Type B pancreatic cell (in vitro differentiated cells): ENCODE measurements around the gene SGMS1. TPM values are rescaled to one million over a fixed set of nuclear protein-coding genes. Genes with fewer than 3 reads are reported as not detected.
A peak's percentile ranks its signal among the peaks of the same experiment; 100 is the strongest.

Experiments used
- DNase-seq: peaks from one replicate; pipeline ENCODE4 v3.0.0; 2021; ENCODE audit warnings: mixed read lengths; ENCODE audit not compliant: unreplicated experiment; ENCODE audit errors: extremely low spot score
- H3K27ac Mint-ChIP-seq: 2 replicates; pipeline ENCODE4 v1.8.0; 2021; ENCODE audit warnings: mild to moderate bottlenecking, mixed read lengths
- H3K27me3 Mint-ChIP-seq: 2 replicates; pipeline ENCODE4 v1.8.0; 2021; ENCODE audit warnings: mixed read lengths
- H3K36me3 Mint-ChIP-seq: 2 replicates; pipeline ENCODE4 v1.8.0; 2021; ENCODE audit warnings: mixed read lengths
- H3K4me1 Mint-ChIP-seq: one replicate; pipeline ENCODE4 v1.8.0; 2021; ENCODE audit warnings: mixed read lengths; ENCODE audit not compliant: unreplicated experiment
- H3K4me3 Mint-ChIP-seq: 2 replicates; pipeline ENCODE4 v1.8.0; 2021; ENCODE audit warnings: mild to moderate bottlenecking, mixed read lengths
- H3K9me3 Mint-ChIP-seq: 2 replicates; pipeline ENCODE4 v1.8.0; 2021; ENCODE audit warnings: mixed read lengths
- total RNA-seq: library from RNA; stranded (reverse); gene quantifications from 2 replicates; pipeline ENCODE4 v1.2.1, GENCODE V29; 2021; ENCODE audit warnings: low replicate concordance
- TF ChIP-seq, protein P1 (sequence below): fragments of 200-600 bp; sonication (generic); conservative IDR thresholded peaks from 2 replicates; pipeline ENCODE4 v1.5.0; 2021; ENCODE audit warnings: antibody characterized with exemption, mild to moderate bottlenecking

SGMS1 gene
- total RNA-seq, 1 donor from 2014 or later = 15.1 TPM

DNA sequence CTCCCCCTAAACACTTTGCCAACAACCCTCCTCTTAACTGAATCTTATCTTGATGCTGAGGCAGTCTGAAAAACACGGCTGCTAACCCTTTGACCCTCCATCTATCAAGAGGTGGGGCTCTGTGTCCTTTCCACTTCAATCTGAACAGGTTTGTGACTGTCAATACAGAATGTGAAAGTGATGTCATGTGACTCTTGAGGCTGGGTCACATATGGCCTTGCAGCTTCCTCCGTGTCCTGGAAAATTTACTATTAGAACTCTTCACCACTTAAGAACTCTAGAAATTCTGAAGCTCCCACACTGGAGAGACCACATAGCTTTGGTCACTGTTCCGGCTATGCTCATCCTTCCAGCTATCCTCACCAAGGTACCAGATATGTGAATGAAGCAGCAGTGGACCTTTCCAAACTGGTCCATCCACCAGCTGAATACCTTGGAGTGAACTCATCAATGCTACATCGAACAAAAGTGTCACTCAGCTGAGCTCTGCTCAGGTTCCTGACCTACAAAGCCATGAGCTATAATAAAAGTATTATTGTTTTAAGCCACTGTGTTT lies 341.7 kb downstream of the SGMS1 start:
- Mint-ChIP-seq H3K27me3 (peaks cover 10% of the 10 kb centered on the region), H3K36me3 (no peaks in the 10 kb centered on the region), H3K4me1 (no peaks in the 10 kb centered on the region), H3K27ac (no peak overlapping the region), H3K9me3 (peaks cover 4% of the 10 kb centered on the region), H3K4me3 (no peak overlapping the region)
- DNase-seq = no peak
- TF ChIP-seq, protein P1, sequence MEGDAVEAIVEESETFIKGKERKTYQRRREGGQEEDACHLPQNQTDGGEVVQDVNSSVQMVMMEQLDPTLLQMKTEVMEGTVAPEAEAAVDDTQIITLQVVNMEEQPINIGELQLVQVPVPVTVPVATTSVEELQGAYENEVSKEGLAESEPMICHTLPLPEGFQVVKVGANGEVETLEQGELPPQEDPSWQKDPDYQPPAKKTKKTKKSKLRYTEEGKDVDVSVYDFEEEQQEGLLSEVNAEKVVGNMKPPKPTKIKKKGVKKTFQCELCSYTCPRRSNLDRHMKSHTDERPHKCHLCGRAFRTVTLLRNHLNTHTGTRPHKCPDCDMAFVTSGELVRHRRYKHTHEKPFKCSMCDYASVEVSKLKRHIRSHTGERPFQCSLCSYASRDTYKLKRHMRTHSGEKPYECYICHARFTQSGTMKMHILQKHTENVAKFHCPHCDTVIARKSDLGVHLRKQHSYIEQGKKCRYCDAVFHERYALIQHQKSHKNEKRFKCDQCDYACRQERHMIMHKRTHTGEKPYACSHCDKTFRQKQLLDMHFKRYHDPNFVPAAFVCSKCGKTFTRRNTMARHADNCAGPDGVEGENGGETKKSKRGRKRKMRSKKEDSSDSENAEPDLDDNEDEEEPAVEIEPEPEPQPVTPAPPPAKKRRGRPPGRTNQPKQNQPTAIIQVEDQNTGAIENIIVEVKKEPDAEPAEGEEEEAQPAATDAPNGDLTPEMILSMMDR = no peak

DNA sequence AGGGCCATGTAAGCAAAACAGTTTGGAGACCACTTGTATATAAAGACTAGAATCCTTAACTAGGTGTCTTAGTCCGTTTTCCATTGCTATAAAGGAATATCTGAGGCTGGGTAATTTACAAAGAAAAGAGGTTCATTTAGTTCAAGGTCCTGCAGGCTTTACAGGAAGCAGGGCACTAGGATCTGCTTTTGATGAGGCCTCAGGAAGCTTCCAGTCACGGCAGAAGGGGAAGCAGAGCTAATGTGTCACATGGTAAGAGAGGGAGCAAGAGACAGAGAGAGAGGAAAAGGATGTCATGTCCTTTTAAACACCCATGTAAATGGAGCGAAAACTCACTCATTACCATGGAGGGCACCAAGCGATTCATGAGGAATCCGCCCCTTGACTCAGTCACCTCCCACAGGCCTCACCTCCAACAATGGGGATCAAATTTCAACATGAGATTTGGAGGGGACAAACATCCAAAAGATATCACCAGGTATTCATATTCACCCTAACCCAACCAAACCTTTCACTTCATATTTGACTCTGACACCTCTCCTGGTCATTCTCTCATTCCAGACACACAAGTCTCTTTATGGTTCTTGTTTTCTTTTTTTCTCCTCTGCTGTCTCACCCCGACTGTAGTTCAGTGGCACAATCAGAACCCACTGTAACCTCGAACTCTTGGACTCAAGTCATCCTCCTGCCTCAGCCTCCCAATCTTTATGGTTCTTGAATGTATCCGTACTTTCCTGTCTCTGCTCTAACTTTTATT lies 342.4 kb downstream of the SGMS1 start:
- Mint-ChIP-seq H3K36me3 (no peaks in the 10 kb centered on the region), H3K27me3 (peaks cover 16% of the 10 kb centered on the region), H3K27ac (no peak overlapping the region)

DNA sequence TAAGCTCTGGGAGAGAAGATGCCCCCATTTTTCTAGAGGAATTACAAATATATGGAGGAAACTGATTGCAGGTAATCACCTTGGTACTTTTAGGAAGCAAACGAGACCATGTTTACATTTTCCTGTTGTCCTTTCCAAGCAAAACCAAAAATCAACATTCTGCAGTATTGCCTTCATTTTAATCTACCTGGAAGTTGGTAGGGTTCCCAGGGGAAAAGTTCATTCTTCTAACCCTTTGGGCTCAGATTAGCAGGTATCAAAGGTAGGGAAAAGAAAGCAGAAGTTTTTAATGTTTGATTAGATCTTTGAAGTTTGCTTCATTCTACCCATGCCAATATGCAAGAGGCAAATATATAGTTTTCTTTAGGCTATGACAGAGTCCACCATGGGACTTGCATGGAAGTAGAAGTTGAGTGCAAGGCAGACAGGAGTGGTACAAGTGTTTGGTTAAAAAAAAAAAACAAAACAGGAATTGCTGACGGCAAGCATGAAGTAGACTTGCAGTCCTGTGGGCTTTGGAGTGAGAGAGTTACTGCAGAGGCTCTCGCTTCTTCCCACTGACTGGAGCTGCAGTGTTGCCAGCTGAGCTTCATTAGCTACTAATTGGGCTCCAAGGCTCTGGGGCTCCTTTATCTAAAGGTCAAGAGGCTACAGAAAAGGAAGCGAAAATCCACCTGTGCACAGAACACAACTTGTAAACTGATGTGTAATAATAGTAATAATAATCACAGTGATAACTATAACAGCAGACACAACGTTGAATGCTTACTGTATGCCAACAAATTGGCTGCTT lies 343.5 kb downstream of the SGMS1 start:
- DNase-seq = no peak
- TF ChIP-seq, protein P1 = no peak
- H3K9me3 Mint-ChIP-seq = peaks cover 4% of the 10 kb centered on the region
- H3K4me3 Mint-ChIP-seq = no peak overlapping the region
- H3K27ac Mint-ChIP-seq = no peak overlapping the region
- peaks cover 19% of the 10 kb centered on the region for H3K27me3 Mint-ChIP-seq
- no peaks in the 10 kb centered on the region for H3K4me1 Mint-ChIP-seq
- no peaks in the 10 kb centered on the region for H3K36me3 Mint-ChIP-seq

More for the DNA sequence above, 342.4 kb downstream of the SGMS1 start:
- TF ChIP-seq, protein P1 = no peak
- no peak for DNase-seq
- Mint-ChIP-seq H3K9me3 (peaks cover 4% of the 10 kb centered on the region), H3K4me3 (no peak overlapping the region), H3K4me1 (no peaks in the 10 kb centered on the region)

DNA sequence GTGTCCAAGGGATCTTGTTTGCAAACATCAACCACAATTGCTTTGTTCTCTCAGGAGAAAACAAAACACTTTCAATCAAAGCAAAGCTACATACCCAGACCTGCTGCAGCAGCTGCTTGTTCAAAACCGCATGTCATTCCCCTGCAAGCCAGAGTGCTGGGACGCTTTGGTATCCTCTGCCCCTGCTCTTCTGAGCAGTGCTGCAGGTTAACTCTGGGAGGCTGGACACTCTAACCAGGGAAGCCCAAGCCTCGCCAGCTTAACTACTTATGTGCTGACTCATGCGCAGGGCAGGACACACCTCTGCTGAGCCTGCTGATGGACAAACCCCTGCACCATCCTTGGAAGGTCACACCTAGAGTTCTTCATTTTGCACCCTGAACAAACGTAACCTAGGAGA lies 344.3 kb downstream of the SGMS1 start:
- no peak for DNase-seq
- H3K9me3 Mint-ChIP-seq = peaks cover 4% of the 10 kb centered on the region
- TF ChIP-seq, protein P1 = no peak
- no peaks in the 10 kb centered on the region for H3K4me1 Mint-ChIP-seq
- H3K27me3 Mint-ChIP-seq = peaks cover 19% of the 10 kb centered on the region
- H3K4me3 Mint-ChIP-seq = no peak overlapping the region
- H3K27ac Mint-ChIP-seq = no peak overlapping the region
- no peaks in the 10 kb centered on the region for H3K36me3 Mint-ChIP-seq

DNA sequence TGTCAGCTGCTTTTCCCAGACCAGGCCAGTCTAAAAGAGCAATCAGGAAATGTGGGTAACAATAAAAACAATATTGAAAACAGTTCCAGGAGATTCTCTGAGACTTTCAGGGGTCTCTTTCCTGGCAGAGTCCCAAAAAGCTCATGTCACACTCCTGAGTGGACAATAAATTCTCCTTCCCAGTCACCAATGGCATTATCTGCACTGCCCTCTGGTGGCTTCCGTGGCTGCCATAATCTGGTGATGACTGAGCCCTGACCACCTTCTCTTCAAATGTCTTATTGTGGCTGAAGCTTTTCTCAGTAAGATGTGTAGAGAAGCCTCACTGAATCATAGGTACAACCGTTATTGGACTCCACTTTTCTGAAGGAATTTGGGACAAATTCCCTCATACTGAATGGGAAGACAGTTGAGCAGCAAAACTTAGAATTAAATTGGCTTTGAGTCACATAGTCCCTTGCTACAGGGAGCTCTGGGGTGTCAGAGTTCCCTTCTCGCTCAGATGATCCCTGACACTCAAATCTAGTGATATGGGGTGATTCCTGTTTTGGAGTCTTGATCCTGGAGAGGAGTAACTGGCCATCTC lies 348.0 kb downstream of the SGMS1 start:
- TF ChIP-seq, protein P1 = peak; percentile 69
- DNase-seq = no peak

More for the DNA sequence above, 348.0 kb downstream of the SGMS1 start:
- H3K9me3 Mint-ChIP-seq = no peaks in the 10 kb centered on the region
- H3K36me3 Mint-ChIP-seq = no peaks in the 10 kb centered on the region
- H3K4me3 Mint-ChIP-seq = no peak overlapping the region
- H3K27me3 Mint-ChIP-seq = peaks cover 15% of the 10 kb centered on the region
- no peak overlapping the region for H3K27ac Mint-ChIP-seq
- H3K4me1 Mint-ChIP-seq = no peaks in the 10 kb centered on the region
